GM15510 (cell line): ENCODE results near the gene PPDPF.

Experiments used
- POLR2A ChIP-seq: IDR thresholded peaks from 3 replicates; pipeline ENCODE4 v1.6.1; 2011; ENCODE audit warnings: borderline replicate concordance; ENCODE audit not compliant: insufficient read length; ENCODE audit errors: extremely low read depth

Gene PPDPF

DNA sequence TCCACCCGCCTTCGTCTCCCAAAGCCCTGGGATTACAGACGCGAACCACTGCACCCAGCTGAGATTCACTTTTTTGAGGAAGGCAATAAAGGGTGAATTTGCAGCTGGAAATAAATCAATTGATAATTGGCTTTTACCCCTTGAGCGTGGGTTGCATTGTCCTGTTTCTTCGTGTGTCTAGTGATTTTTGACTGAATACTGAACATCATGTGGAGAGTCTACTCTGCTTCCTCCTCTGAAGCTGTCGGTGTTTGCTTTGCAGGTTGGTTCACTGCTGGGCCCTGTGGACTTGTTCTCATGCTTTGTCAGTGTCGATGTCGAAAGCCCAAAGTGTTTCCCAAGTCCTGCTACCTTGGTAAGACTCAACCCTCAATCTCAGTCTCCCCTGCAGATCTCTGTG, 15.9 kb upstream of the PPDPF start:
- no peak for TF ChIP-seq POLR2A

GRCh38 chr20:63505281-63505680, 15.3 kb upstream of the PPDPF start:
- no peak for TF ChIP-seq POLR2A

GRCh38 chr20:63505723-63506122, 14.8 kb upstream of the PPDPF start:
- TF ChIP-seq POLR2A: no peak

DNA sequence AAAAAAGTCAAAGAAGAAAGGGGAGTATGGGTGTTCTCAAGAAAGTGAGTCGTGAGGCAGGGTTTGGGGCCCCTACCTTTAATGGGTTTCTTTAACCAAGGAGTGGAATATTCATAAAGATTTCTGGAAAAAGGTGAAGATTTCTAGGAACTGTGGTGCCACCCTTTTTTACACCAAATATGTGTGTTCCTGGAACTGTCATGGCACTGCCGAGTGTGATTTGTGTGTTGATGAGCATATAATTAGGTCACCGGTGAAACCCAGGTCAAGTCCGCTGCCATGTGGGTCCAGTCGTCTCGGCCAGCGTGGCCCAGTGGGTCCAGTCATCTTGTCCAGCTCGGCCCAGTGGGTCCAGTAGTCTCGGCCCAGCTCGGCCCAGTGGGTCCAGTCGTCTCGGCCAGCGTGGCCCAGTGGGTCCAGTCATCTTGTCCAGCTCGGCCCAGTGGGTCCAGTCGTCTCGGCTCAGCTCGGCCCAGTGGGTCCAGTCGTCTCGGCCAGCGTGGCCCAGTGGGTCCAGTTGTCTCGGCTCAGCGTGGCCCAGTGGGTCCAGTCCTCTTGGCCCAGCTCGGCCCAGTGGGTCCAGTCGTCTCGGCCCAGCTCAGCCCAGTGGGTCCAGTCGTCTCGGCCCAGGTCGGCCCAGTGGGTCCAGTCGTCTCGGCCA, 13.4 kb upstream of the PPDPF start:
- no peak for TF ChIP-seq POLR2A

GRCh38 chr20:63508072-63508768, 12.3 kb upstream of the PPDPF start:
- no peak for TF ChIP-seq POLR2A

DNA sequence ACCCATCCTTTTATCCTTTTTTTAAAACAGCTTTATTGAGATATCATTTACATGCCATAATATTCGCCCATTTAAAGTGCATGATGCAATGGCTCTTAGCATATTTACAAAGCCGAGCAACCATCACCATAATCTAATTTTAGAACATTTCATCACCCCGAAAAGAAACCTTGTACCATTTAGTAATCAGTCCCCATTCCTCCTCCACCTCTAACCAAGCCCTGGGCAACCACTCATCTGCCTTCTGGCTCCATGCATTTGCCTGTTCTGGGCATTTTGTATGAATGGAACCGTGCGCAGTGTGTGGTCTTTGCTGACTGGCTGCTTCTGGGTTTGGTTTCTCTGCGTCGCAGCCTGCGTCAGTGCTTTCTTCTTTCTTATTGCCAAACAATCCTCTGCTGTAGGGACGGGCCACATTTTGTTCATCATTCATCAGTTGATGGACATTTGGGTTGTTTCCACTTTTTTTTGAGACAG, 11.4 kb upstream of the PPDPF start:
- no peak for TF ChIP-seq POLR2A

- TF ChIP-seq POLR2A: no peak
Observed at GRCh38 chr20:63513207-63513606, 7.4 kb upstream of the PPDPF start.

DNA sequence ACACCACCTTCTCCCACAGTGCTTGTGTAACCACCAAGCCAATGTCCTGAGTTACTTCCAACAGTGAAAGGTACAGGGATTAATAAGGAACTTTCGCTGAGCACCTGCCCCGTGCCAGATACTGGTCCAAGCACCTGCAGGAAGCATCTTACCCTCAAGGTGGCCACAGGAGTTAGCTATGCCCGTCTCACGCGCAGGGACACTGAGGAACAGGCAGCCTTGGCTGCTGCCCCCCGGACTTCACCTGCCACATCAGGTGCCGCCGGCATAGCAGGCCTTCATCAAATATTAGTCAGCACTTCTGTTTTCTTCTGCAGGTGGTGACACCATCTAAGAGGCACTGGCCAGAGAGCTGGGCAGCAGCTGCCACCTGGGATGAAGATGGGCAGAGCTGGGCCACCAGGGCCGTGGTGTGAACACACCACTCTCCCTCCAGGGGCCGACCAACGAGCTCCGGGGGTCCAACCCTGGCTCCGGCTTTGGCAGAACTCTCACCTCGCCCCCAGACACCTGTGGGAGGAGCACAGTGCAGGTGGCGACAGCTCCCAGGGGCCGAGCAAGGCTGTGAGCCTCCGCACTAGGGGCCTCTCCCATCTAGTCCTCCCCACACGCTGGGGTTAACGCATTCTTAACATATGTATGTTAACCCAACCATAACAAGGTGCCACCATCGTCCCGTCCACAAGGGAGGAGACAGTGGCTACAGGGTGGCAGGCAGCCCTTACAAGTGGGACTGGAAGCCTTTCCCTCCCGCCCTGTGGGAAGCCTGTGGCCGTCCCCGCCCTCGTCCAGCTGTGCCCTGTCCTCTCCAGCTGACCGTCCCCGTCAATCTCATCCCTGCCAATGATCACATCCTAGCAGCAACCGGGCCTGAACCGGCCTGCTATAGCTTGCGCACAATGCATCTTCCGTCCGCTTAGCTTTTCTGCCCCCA, 2.9 kb upstream of the PPDPF start:
- TF ChIP-seq POLR2A: no peak

GRCh38 chr20:63518351-63518861, 2.2 kb upstream of the PPDPF start:
- no peak for TF ChIP-seq POLR2A

DNA sequence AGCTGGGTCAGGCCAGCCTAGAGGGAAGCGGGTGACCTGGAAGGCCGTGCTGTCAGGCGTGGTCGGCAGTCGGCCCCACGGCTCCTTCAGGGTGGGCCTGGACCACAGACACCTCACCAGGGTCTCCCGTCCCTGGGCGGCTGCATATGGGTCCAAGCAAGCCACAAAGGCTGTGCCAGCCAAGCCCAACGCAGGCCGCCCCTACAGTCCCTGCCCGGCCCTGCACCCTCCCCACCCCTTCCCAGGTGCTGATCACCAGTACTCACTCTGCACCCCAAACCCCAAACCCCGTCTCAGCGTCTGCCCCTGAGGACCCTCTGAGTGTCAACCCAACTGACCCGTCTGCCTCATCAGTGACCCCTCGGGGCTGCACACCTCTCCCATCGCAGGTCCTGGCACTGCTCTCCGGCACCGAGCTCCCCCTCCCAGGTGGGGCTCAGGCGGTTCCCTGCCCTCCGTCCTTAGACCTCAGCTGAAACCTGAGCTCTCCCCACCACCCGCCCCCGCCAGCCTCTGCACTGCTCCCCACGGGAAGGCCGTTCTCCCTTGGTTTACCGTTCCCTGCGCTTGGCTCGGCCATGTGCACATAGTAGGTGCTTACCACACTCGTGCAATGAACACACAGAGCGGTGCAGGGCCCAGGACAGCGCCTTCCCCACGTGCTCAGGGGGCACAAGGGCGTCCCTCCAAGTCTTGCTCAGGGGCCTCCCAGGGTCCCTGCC, 1.5 kb upstream of the PPDPF start:
- no peak for TF ChIP-seq POLR2A

- no peak for TF ChIP-seq POLR2A
Observed at GRCh38 chr20:63519668-63520503, 679 bp upstream of the PPDPF start.

GRCh38 chr20:63520934-63521601, 503 bp downstream of the PPDPF start:
- TF ChIP-seq POLR2A: no peak

DNA sequence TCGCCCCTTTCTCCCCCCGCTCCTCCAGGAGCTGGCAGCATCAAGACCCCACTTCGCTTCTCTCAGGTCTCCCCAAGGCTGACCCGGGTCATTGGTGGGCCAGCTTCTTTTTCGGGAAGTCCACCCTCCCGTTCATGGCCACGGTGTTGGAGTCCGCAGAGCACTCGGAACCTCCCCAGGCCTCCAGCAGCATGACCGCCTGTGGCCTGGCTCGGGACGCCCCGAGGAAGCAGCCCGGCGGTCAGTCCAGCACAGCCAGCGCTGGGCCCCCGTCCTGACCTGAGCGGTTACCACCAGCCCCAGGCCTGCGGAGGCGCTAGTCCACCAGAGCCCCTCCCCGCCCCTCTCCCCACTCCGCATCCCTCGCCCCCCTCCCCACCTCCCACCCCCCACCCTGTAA, 1.0 kb downstream of the PPDPF start:
- TF ChIP-seq POLR2A: no peak
